Measurements from ENCODE around the gene ACSS1. TPM values are rescaled to one million over a fixed set of nuclear protein-coding genes. Genes with fewer than 3 reads are reported as not detected.
A peak's percentile ranks its signal among the peaks of the same experiment; 100 is the strongest.
"Not testable (repeated sequence)": the region's sequence is repeated elsewhere in the genome, so short reads cannot be mapped to it uniquely, and the experiment has no call there.

Gene ACSS1
- total RNA-seq, 1 donor = 3.5 TPM

DNA sequence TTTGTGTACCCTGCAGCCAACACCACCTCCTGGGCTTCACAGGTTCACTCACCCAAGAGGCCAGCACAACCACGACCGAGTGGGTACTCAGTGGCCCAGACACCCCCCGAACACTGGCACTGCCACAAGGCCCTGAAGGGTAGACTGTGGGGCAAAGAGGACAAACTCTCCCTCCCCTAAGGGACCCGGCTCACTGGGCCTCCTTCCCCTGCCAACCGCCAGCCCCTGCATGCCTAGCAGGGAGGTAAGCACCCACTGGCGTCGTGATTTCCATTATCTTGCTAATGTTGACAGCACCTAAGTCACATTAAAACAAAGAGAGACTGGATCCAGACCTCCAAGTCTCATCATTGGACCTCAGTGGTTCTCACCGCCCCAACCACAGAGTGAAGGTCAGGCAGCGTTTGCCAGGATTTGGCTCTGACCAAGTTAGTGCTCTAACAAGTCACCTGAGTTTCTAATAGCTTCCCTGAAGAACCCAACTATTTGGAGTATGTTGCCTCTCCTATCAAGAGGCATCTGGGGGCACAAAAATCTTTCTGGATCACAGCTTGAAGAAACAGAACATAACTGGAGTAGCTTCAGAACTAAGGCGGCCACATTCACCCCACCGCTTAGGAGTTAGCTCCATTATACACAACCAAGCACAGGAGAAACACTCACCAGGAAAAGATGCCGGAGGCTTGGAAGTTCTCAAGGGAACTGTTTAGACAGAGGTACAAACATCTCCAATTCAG lies 51.3 kb downstream of the ACSS1 start:
- no peak for DNase-seq (ENCODE audit: low read depth)
- TF ChIP-seq, protein P1, sequence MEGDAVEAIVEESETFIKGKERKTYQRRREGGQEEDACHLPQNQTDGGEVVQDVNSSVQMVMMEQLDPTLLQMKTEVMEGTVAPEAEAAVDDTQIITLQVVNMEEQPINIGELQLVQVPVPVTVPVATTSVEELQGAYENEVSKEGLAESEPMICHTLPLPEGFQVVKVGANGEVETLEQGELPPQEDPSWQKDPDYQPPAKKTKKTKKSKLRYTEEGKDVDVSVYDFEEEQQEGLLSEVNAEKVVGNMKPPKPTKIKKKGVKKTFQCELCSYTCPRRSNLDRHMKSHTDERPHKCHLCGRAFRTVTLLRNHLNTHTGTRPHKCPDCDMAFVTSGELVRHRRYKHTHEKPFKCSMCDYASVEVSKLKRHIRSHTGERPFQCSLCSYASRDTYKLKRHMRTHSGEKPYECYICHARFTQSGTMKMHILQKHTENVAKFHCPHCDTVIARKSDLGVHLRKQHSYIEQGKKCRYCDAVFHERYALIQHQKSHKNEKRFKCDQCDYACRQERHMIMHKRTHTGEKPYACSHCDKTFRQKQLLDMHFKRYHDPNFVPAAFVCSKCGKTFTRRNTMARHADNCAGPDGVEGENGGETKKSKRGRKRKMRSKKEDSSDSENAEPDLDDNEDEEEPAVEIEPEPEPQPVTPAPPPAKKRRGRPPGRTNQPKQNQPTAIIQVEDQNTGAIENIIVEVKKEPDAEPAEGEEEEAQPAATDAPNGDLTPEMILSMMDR (IDR thresholded peaks at IDR 0.05; ENCODE audit: insufficient read depth, low read depth, low read length) = no peak
- H3K4me3 ChIP-seq (ENCODE audit: low read depth, low read length) = no peak overlapping the region

DNA sequence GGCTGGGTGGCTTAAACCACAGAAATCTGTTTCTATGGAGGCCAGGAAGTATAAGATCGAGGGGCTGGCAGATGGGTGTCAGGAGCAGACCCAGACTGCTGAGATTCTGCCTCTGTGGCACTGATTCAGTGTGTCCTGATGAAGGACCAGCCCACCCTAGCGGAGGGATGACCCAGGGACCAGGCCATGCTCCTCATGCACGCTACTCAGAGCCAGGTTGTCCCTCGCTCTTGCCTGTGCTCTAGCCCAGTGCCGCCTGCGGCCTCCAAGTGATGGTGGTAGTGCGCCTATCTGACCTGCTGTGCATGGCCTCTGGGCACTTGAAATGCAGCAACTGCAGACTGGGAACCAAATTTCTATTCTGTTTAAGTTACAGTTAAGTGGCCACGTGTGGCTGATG lies 52.3 kb downstream of the ACSS1 start:
- TF ChIP-seq, protein P1 (IDR thresholded peaks at IDR 0.05; ENCODE audit: insufficient read depth, low read depth, low read length) = no peak
- no peak for DNase-seq (ENCODE audit: low read depth)
- no peak overlapping the region for H3K4me3 ChIP-seq (ENCODE audit: low read depth, low read length)

DNA sequence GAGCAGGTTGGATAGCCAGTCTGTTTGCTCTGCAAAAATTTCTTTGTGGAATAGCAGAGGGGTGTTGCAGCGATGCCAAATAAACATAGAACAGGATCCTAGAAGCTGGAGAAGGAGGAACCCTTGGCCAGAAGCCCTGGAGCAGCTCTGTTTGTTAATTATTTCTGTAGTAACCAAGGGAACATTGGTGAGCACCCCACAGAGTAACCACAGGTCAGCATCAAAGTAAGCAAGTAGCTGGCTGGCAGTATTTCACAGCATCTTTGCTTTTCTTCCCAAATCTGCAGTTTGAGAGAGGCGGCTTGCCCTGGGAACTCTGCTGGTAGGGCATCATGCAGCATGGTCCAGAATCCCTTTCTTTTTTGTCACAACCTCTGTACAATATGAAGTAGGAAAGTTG lies 52.7 kb downstream of the ACSS1 start:
- no peak overlapping the region for H3K4me3 ChIP-seq (ENCODE audit: low read depth, low read length)
- TF ChIP-seq, protein P1 (IDR thresholded peaks at IDR 0.05; ENCODE audit: insufficient read depth, low read depth, low read length) = no peak
- DNase-seq (ENCODE audit: low read depth) = no peak

DNA sequence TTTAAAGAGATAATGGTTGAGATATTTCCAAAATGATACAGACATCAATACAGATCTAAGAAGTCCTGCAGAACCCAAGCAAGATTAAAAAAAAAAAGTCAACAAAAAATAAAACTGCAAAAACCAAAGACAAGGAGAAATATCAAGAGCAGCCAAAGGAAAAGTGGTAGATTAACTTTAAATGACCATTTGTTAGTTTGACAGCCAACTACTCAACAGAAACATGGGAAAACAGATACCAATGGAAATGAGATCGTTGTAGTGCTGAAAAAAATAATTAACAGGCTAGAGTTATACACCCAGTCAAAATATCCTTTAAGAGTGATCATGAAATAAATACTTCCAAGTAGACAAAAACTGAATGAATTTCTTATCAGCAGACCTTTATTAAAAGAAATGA lies 54.9 kb downstream of the ACSS1 start:
- no peak for DNase-seq (ENCODE audit: low read depth)
- TF ChIP-seq, protein P1 (IDR thresholded peaks at IDR 0.05; ENCODE audit: insufficient read depth, low read depth, low read length) = no peak
- no peak overlapping the region for H3K4me3 ChIP-seq (ENCODE audit: low read depth, low read length)

DNA sequence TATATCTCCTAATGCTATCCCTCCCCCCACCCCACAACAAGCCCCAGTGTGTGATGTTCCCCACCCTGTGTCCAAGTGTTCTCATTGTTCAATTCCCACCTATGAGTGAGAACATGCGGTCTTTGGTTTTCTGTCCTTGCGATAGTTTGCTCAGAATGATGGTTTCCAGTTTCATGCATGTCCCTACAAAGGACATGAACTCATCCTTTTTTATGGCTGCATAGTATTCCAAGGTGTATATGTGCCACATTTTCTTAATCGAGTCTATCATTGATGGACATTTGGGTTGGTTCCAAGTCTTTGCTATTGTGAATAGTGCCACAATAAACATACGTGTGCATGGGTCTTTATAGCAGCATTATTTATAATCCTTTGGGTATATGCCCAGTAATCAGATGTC lies 56.6 kb downstream of the ACSS1 start:
- DNase-seq (ENCODE audit: low read depth); H3K4me3 ChIP-seq (ENCODE audit: low read depth, low read length): not testable (repeated sequence)

DNA sequence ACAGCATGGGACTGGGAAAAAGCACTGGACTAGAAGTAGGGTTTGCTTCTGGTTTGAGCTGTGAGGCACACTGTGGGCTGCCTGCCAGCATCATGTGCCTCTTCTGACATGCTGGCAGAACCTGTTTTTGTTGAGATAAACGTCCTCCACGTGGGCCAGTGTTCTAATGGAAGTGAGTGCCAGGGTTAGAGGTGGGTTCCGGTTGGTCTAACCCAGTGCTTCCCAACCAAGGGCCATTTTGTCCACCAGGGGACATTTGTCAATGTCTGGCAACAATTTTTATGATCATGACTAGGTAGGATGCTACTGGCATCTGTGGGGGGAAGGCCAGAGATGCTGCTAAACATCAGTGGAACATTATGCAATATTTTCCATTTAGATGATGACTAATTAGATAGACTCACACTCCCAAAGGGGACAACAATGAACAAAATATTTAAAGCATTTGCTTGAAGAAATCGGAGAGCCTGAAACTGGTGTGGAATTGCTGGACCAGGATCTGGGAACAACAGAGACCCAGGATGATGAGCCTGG lies 57.6 kb downstream of the ACSS1 start:
- peak; percentile 74 for DNase-seq (ENCODE audit: low read depth)
- TF ChIP-seq, protein P1 (IDR thresholded peaks at IDR 0.05; ENCODE audit: insufficient read depth, low read depth, low read length) = no peak
- H3K4me3 ChIP-seq (ENCODE audit: low read depth, low read length) = no peak overlapping the region

DNA sequence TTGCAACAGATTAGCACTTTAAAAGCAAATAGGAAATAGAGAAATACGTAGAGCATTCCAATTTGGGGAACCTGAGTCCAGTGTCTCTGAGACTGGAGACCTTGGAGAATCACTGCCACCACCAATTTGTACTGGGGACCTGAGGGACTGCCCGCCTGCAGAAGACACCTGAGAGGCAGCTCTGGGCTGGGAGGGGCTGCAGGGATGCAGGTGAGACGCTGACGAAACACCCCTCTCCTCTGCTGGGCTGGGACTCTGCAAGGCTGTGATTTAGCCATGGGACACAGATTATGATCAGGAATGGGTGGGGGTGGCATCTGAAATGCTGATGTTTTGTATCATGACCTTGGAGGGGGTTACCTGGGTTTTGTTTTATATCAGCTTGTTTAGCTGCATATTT lies 58.4 kb downstream of the ACSS1 start:
- TF ChIP-seq, protein P1 (IDR thresholded peaks at IDR 0.05; ENCODE audit: insufficient read depth, low read depth, low read length) = no peak
- DNase-seq (ENCODE audit: low read depth) = no peak
- H3K4me3 ChIP-seq (ENCODE audit: low read depth, low read length) = no peak overlapping the region

Measured in fibroblast of villous mesenchyme (primary cell).